NCI-H1436 treated with DMSO at 0.1 percent for 48 hours (cell line): ENCODE measurements around the gene KCNH4.
"Not testable (repeated sequence)": the region's sequence is repeated elsewhere in the genome, so short reads cannot be mapped to it uniquely, and the experiment has no call there.

ENCODE experiments used
- DNase-seq: peaks from one replicate; lab custom pipeline; 2025; lab: John Stamatoyannopoulos, UW

KCNH4 gene

GRCh38 chr17:42180922-42181850 lies at the start of gene KCNH4:
KCNH4 (minus strand) TSS chr17:42181142; CDS start chr17:42180945, 197 bp downstream.
- DNase-seq = peak; percentile 67

- DNase-seq = no peak
These were observed 49.3 kb upstream of the KCNH4 start for GRCh38 chr17:42230225-42230624.

GRCh38 chr17:42227849-42228700 lies 47.1 kb upstream of the KCNH4 start:
- no peak for DNase-seq

GRCh38 chr17:42225646-42226045 lies 44.7 kb upstream of the KCNH4 start:
- no peak for DNase-seq

GRCh38 chr17:42224651-42225050 lies 43.7 kb upstream of the KCNH4 start:
- no peak for DNase-seq

- no peak for DNase-seq
These were observed 41.2 kb upstream of the KCNH4 start for GRCh38 chr17:42221886-42222745.

- not testable (repeated sequence) for DNase-seq
These were observed 38.3 kb upstream of the KCNH4 start for GRCh38 chr17:42219280-42219679.

- no peak for DNase-seq
These were observed 33.2 kb upstream of the KCNH4 start for GRCh38 chr17:42214156-42214555.

- DNase-seq = no peak
These were observed 31.4 kb upstream of the KCNH4 start for GRCh38 chr17:42212382-42212781.

GRCh38 chr17:42211921-42212341 lies 31.0 kb upstream of the KCNH4 start:
- DNase-seq = not testable (repeated sequence)

- DNase-seq = no peak
These were observed 29.1 kb upstream of the KCNH4 start for GRCh38 chr17:42210046-42210445.

DNA sequence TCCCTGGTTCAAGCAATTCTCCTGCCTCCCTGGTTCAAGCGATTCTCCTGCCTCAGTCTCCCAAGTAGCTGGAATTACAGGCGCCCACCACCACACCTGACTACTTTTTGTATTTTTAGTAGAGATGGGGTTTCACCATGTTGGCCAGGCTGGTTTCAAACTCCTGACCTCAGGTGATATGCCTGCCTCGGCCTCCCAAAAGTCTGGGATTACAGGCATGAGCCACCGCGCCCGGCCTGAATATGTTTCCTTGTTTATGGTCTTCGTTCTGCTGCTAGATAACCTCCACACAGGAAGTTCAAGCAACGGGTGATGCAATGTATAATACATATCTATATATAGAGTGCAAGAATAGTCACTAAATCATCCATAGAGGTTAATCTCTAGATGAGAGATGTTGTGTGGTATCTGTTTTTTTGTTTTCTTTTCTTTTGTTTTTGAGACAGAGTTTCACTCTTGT lies 25.2 kb upstream of the KCNH4 start:
- DNase-seq = not testable (repeated sequence)

GRCh38 chr17:42203354-42203753 lies 22.4 kb upstream of the KCNH4 start:
- no peak for DNase-seq

DNA sequence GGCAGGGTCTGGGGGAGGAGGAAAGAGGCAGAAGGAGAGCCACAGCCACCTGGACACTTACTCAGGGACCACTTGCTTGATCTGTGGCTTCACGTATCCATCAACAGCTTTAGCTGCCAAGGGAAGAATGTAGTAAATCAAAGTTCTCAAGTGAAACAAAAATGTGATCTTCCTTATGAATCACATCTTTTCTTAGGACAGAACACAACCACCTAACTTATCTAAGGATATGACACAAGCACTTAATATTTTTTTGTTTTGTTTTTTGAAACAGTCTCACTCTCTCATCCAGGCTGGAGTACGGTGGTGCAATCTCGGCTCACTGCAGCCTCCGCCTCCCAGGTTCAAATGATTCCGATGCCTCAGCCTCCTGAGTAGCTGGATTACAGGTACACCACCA lies 21.8 kb upstream of the KCNH4 start:
- DNase-seq = no peak

- DNase-seq = no peak
These were observed 21.2 kb upstream of the KCNH4 start for GRCh38 chr17:42202159-42202558.

DNA sequence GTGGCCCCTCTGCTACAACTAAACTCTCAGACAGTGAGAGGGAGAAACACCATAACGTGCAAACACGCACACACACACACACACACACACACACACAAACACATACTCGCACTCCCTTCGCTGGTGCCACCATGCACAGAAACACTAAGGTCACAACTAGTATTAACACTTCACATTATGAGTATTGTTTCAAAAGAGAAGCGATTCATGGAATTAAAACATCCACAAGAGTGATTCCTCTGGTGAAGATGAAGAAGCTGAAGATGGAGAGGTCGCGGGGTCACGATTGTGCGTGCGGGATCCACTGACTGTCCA lies 20.5 kb upstream of the KCNH4 start:
- no peak for DNase-seq

GRCh38 chr17:42200706-42201457 lies 19.9 kb upstream of the KCNH4 start:
- no peak for DNase-seq

DNA sequence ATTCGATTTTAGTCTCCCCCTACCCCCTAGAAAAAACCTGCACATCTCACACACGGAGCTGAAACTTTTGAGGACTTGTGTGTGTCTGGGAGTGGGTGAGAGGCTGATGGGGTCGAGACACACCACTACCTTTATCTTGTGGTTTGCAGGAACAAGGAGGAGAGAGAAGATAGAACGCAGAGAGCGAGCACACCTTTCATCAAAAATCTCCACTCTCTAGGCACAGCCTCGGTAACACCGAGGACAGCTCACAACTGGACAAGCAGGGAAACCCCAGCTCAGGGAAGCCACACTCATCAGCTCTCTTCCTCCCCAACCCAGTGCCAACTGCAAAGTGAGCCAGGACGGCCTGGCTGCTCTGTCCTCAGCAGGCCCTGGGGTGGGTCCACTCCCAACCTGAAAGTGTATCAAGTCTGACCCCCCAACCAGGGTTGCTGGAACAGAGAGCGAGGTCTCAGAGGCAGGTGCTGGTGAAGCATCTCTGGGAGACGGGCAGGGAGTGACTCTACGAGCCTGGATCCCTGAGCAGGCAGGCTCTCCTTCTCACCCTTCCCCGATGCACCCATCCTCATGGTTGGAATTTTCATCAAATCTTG lies 18.6 kb upstream of the KCNH4 start:
- no peak for DNase-seq

DNA sequence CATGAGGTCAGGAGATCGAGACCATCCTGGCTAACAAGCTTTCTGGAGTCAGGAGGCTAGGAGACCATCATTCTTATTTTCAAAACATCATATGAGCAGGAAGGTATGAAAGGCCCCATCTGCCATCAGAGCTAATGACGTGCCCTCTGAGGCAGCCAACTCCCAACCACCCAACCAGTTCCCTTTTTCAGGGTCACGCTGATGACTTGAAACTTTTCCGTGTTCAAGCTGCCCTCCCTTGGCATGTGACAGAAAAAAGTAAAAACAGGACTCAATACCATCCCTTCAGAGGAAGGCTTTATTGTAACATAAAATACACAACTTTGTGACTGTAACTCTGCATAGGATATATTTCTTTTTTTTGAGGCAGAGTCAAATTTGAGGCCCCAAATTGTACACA lies 18.0 kb upstream of the KCNH4 start:
- DNase-seq = no peak

GRCh38 chr17:42197564-42198156 lies 16.7 kb upstream of the KCNH4 start:
- no peak for DNase-seq
